Neuronal stem cell (in vitro differentiated cells): ENCODE data around the gene NUDT8.

Source experiments
- DNase-seq: peaks from one replicate; pipeline ENCODE4 v3.0.0-alpha.2; 2013; ENCODE audit warnings: low spot score
- H2AFZ ChIP-seq: one replicate; pipeline ENCODE4 v1.6.1; 2013; ENCODE audit warnings: mild to moderate bottlenecking, low read length, inconsistent platforms
- H2AK5ac ChIP-seq: 2 replicates; pipeline ENCODE4 v1.6.1; 2013; ENCODE audit warnings: low read depth, mild to moderate bottlenecking, inconsistent platforms, low read length, moderate library complexity, mixed read lengths
- H2BK120ac ChIP-seq: 2 replicates; pipeline ENCODE4 v1.6.1; 2013; ENCODE audit warnings: low read depth, mild to moderate bottlenecking, inconsistent platforms, low read length, moderate library complexity, mixed read lengths
- H2BK12ac ChIP-seq: one replicate; pipeline ENCODE4 v1.6.1; 2013; ENCODE audit warnings: low read length, inconsistent platforms
- H2BK15ac ChIP-seq: 2 replicates; pipeline ENCODE4 v1.6.1; 2013; ENCODE audit warnings: mild to moderate bottlenecking, low read length, inconsistent platforms, mixed read lengths
- H2BK5ac ChIP-seq: one replicate; pipeline ENCODE4 v1.6.1; 2013; ENCODE audit warnings: inconsistent platforms, mild to moderate bottlenecking, low read length, moderate library complexity
- H3K14ac ChIP-seq: one replicate; pipeline ENCODE4 v1.6.1; 2013; ENCODE audit warnings: low read length, inconsistent platforms
- H3K18ac ChIP-seq: 2 replicates; pipeline ENCODE4 v1.6.1; 2013; ENCODE audit warnings: low read length, inconsistent platforms
- H3K23ac ChIP-seq: 2 replicates; pipeline ENCODE4 v1.6.1; 2013; ENCODE audit warnings: low read depth, mild to moderate bottlenecking, mixed read lengths, low read length, inconsistent platforms; ENCODE audit not compliant: poor library complexity
- H3K27ac ChIP-seq: replicated peaks from 3 replicates; pipeline ENCODE4 v1.5.1; 2013; ENCODE audit warnings: low read length, inconsistent platforms
- H3K27me3 ChIP-seq, 3 experiments: 2 replicates each; pipeline ENCODE4 v1.6.1; 2013; ENCODE audit warnings: low read length in 3 of 3, mild to moderate bottlenecking in 2 of 3, inconsistent platforms in 1 of 3, low read depth in 1 of 3, mixed read lengths in 1 of 3, moderate library complexity in 1 of 3; ENCODE audit not compliant: control insufficient read depth in 3 of 3, insufficient read depth in 3 of 3
- H3K36me3 ChIP-seq, 2 donors: replicated peaks in 1 of 2; 2 replicates each; pipeline ENCODE4 v1.6.1; 2013; ENCODE audit warnings: low read length in 2 of 2; ENCODE audit not compliant: control insufficient read depth in 2 of 2, insufficient read depth in 2 of 2
- H3K4ac ChIP-seq: 2 replicates; pipeline ENCODE4 v1.6.1; 2013; ENCODE audit warnings: inconsistent platforms, mild to moderate bottlenecking, low read length, moderate library complexity
- H3K4me1 ChIP-seq, 2 donors: 1 replicate in 1 of 2; 2 replicates in 1 of 2; pipeline ENCODE4 v1.6.1; 2013; ENCODE audit warnings: low read length in 2 of 2, low read depth in 1 of 2; ENCODE audit not compliant: control insufficient read depth in 2 of 2, insufficient read depth in 1 of 2
- H3K4me2 ChIP-seq: one replicate; pipeline ENCODE4 v1.6.1; 2013; ENCODE audit warnings: mild to moderate bottlenecking, low read length, inconsistent platforms; ENCODE audit not compliant: insufficient read depth, poor library complexity, severe bottlenecking
- H3K4me3 ChIP-seq, 2 donors: 2 replicates each; pipeline ENCODE4 v1.5.1; 2013; ENCODE audit warnings: low read length in 2 of 2, mild to moderate bottlenecking in 2 of 2, inconsistent platforms in 1 of 2, moderate library complexity in 1 of 2
- H3K79me1 ChIP-seq: one replicate; pipeline ENCODE4 v1.6.1; 2013; ENCODE audit warnings: low read depth, mild to moderate bottlenecking, inconsistent platforms, low read length, moderate library complexity
- H3K9ac ChIP-seq: one replicate; pipeline ENCODE4 v1.6.1; 2013; ENCODE audit warnings: mild to moderate bottlenecking, low read depth, low read length, inconsistent platforms; ENCODE audit not compliant: poor library complexity
- H3K9me3 ChIP-seq, 2 donors: replicated peaks in 1 of 2; 2 replicates each; pipeline versions ENCODE3 to v1.6.1; 2013; ENCODE audit warnings: low read length in 2 of 2, mild to moderate bottlenecking in 2 of 2, inconsistent platforms in 1 of 2, low read depth in 1 of 2, mixed read lengths in 1 of 2, moderate library complexity in 1 of 2; ENCODE audit not compliant: control insufficient read depth in 2 of 2, insufficient read depth in 1 of 2
- H4K8ac ChIP-seq: one replicate; pipeline ENCODE4 v1.6.1; 2013; ENCODE audit warnings: low read depth, mild to moderate bottlenecking, inconsistent platforms, low read length, moderate library complexity
- H4K91ac ChIP-seq: one replicate; pipeline ENCODE4 v1.6.1; 2013; ENCODE audit warnings: low read length, low read depth, mild to moderate bottlenecking, inconsistent platforms; ENCODE audit not compliant: poor library complexity
- WGBS, 2 donors: extraction: QIAGEN DNeasy Blood & Tissue Kit; methylation state at CpG; one replicate each; pipeline ENCODE4 v1.1.7; 2013; ENCODE audit warnings: missing lambda C conversion rate in 2 of 2, mixed read lengths in 1 of 2; ENCODE audit not compliant: insufficient read length in 2 of 2, insufficient replicate concordance in 1 of 2; ENCODE audit errors: extremely low coverage in 2 of 2; 5-methylcytosine and 5-hydroxymethylcytosine counted together

The NUDT8 gene

GRCh38 chr11:67588136-67588503 is 41.6 kb downstream of the NUDT8 start:
- no CpG with 5 or more reads among the region's 1 CpG for WGBS, 2 donors

DNA sequence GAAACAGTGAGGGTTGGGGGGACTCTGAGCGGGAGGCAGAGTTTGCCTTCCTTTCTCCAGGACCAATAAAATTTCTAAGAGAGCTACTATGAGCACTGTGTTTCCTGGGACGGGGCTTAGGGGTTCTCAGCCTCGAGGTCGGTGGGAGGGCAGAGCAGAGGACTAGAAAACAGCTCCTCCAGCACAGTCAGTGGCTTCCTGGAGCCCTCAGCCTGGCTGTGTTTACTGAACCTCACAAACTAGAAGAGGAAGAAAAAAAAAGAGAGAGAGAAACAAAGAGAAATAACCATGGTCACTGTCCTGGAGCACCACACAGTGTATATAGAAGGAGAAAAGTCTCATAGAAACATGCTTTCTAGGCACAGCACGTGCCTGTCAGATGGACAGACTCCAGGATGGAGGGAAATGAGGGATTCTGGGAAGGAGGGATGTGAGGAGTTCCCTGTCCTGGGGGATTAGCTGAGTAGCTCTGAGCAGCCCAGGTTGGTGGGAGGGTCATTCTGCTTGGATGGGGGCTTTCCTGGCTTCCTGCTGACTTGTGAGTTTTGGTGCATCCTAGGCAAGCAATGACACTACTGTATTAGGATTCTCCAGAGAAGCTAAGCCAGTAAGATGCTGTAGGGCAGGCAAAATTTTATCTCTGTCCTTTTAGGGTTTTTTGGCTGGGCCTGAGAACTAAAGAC is 43.0 kb downstream of the NUDT8 start:
- Histone ChIP-seq H2BK12ac (no peak overlapping the region), H3K4me2 (no peak overlapping the region), H2BK15ac (no peak overlapping the region), H3K79me1 (peaks cover 21% of the 10 kb centered on the region), H3K23ac (no peak overlapping the region), H3K4me3 (no peak overlapping the region), H4K8ac (no peak overlapping the region), H3K18ac (no peak overlapping the region), H3K4ac (no peak overlapping the region), H2BK5ac (no peak overlapping the region), H3K14ac (no peak overlapping the region), H2AFZ (no peak overlapping the region), H3K27me3 (peaks cover 0 to 6% (median 6%) of the 10 kb centered on the region in 3 experiments), H3K27ac (no peak overlapping the region), H3K36me3 (peaks cover 22 to 43% of the 10 kb centered on the region in 2 donors), H4K91ac (no peak overlapping the region), H3K9ac (no peak overlapping the region), H2BK120ac (no peak overlapping the region), H3K9me3 (peaks cover 0 to 6% of the 10 kb centered on the region in 2 donors), H3K4me1 (peaks cover 13 to 17% of the 10 kb centered on the region in 2 donors), H2AK5ac (no peak overlapping the region)
- no peak for DNase-seq
- no CpG with 5 or more reads among the region's 5 CpGs for WGBS, 2 donors

More at GRCh38 chr11:67588136-67588503, 41.6 kb downstream of the NUDT8 start:
- no peak overlapping the region for H2BK5ac ChIP-seq
- H2AFZ ChIP-seq: no peak overlapping the region
- H2BK12ac ChIP-seq: no peak overlapping the region
- no peak overlapping the region for H3K14ac ChIP-seq
- H3K4me3 ChIP-seq: no peak overlapping the region
- peaks cover 22 to 43% of the 10 kb centered on the region in 2 donors for H3K36me3 ChIP-seq
- H2BK120ac ChIP-seq: no peak overlapping the region
- H3K9ac ChIP-seq: no peak overlapping the region
- H3K4me1 ChIP-seq: peaks cover 7 to 13% of the 10 kb centered on the region in 2 donors
- H3K4ac ChIP-seq: no peak overlapping the region
- no peak overlapping the region for H3K27ac ChIP-seq
- peaks cover 0 to 6% of the 10 kb centered on the region in 2 donors for H3K9me3 ChIP-seq
- no peak overlapping the region for H3K18ac ChIP-seq
- no peak overlapping the region for H4K91ac ChIP-seq
- peaks cover 21% of the 10 kb centered on the region for H3K79me1 ChIP-seq
- no peaks in the 10 kb centered on the region for H3K27me3 ChIP-seq
- no peak overlapping the region for H4K8ac ChIP-seq
- DNase-seq: no peak
- no peak overlapping the region for H3K4me2 ChIP-seq
- no peak overlapping the region for H3K23ac ChIP-seq
- no peak overlapping the region for H2AK5ac ChIP-seq
- no peak overlapping the region for H2BK15ac ChIP-seq

DNA sequence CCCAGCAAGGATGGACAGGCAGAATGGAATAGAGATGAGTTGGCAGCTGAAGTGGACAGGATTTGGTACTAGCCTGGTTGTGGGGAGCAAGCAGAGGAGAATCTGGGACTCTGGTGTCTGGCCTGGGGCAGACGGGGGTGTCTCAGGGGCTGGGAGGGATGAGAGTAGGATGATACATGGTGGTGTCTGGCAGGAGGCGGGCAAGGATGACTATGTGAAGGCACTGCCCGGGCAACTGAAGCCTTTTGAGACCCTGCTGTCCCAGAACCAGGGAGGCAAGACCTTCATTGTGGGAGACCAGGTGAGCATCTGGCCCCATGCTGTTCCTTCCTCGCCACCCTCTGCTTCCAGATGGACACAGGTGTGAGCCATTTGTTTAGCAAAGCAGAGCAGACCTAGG is 43.8 kb downstream of the NUDT8 start:
- Histone ChIP-seq H3K4me3 (no peak overlapping the region), H3K9ac (peak overlapping the region; percentile 50), H3K9me3 (peaks cover 0 to 6% of the 10 kb centered on the region in 2 donors), H2BK5ac (no peak overlapping the region), H3K23ac (no peak overlapping the region), H2BK120ac (no peak overlapping the region), H2BK12ac (no peak overlapping the region), H3K27me3 (peaks cover 0 to 10% (median 8%) of the 10 kb centered on the region in 3 experiments), H2AFZ (no peak overlapping the region), H4K91ac (no peak overlapping the region), H4K8ac (no peak overlapping the region), H3K14ac (no peak overlapping the region), H3K4ac (no peak overlapping the region), H3K79me1 (peaks cover 21% of the 10 kb centered on the region), H3K4me2 (no peak overlapping the region), H3K18ac (no peak overlapping the region), H3K27ac (no peak overlapping the region), H2BK15ac (no peak overlapping the region), H2AK5ac (no peak overlapping the region), H3K36me3 (peaks cover 22 to 43% of the 10 kb centered on the region in 2 donors), H3K4me1 (peaks cover 16 to 25% of the 10 kb centered on the region in 2 donors)
- no peak for DNase-seq
- no CpG with 5 or more reads among the region's 4 CpGs for WGBS, 2 donors

DNA sequence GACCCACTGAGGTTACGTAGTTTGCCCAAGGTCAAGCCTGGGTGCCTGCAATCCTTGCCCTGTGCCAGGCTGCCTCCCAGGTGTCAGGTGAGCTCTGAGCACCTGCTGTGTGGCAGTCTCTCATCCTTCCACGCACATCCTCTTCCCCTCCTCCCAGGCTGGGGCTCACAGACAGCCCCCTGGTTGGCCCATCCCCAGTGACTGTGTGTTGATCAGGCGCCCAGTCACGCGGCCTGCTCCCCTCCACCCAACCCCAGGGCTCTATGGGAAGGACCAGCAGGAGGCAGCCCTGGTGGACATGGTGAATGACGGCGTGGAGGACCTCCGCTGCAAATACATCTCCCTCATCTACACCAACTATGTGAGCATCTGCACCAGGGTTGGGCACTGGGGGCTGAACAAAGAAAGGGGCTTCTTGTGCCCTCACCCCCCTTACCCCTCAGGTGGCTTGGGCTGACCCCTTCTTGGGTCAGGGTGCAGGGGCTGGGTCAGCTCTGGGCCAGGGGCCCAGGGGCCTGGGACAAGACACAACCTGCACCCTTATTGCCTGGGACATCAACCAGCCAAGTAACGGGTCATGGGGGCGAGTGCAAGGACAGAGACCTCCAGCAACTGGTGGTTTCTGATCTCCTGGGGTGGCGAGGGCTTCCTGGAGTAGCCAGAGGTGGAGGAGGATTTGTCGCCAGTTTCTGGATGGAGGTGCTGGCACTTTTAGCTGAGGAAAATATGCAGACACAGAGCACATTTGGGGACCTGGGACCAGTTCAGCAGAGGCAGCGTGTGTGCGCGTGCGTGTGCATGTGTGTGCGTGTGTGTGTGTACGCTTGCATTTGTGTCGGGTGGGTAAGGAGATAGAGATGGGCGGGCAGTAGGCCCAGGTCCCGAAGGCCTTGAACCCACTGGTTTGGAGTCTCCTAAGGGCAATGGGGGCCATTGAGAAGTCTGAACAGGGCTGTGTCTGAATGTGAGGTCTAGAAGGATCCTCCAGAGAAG is 44.6 kb downstream of the NUDT8 start:
- Histone ChIP-seq H3K36me3 (peaks cover 22 to 43% of the 10 kb centered on the region in 2 donors), H3K4ac (peak overlapping the region; percentile 17), H4K91ac (no peak overlapping the region), H3K27ac (no peak overlapping the region), H3K14ac (no peak overlapping the region), H3K9ac (peak overlapping the region; percentile 92), H2BK120ac (peak overlapping the region; percentile 11), H3K23ac (peak overlapping the region; percentile 94), H2BK5ac (peak overlapping the region; percentile 94), H4K8ac (no peak overlapping the region), H3K9me3 (peaks cover 0 to 6% of the 10 kb centered on the region in 2 donors), H3K18ac (peak overlapping the region; percentile 99), H2AFZ (no peak overlapping the region), H2BK12ac (no peak overlapping the region), H2AK5ac (peak overlapping the region; percentile 96), H3K27me3 (peaks cover 0 to 14% (median 10%) of the 10 kb centered on the region in 3 experiments), H3K4me2 (peak overlapping the region; percentile 84), H3K79me1 (peaks cover 21% of the 10 kb centered on the region), H3K4me1 (peaks cover 16 to 25% of the 10 kb centered on the region in 2 donors), H2BK15ac (no peak overlapping the region), H3K4me3 (peak overlapping the region; percentile 87 to 88)
- DNase-seq: no peak
- WGBS, 2 donors: no CpG with 5 or more reads among the region's 21 CpGs
